Measurements from ENCODE around the gene KRTAP20-1.

The KRTAP20-1 gene

GRCh38 chr21:30652891-30653290 is 36.7 kb downstream of the KRTAP20-1 start:
- no peak for DNase-seq
